ENCODE results near the gene DCN.

The DCN gene

DNA sequence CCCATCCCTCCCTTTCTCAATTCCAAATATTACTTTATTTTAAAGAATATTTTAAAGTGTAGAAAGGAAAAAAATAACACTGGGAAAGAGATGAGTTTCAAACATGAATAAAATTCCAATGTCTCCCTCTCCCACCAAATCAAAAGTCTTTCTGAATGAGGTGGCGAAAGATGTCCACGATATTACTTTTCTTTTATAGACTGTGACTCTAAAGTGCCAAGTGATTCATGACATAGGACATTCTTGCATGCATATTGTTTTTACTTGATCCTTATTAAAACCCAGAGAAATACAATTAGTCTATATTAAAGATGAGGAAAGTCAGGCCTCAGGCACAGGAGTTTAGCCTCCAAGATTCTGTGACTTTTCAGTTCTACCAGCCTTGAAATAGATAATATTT is 55.3 kb downstream of the DCN start:
- no peak for TF ChIP-seq EZH2phosphoT487 (IDR thresholded peaks at IDR 0.05; ENCODE audit: borderline replicate concordance, low read length)
- TF ChIP-seq, protein P1, sequence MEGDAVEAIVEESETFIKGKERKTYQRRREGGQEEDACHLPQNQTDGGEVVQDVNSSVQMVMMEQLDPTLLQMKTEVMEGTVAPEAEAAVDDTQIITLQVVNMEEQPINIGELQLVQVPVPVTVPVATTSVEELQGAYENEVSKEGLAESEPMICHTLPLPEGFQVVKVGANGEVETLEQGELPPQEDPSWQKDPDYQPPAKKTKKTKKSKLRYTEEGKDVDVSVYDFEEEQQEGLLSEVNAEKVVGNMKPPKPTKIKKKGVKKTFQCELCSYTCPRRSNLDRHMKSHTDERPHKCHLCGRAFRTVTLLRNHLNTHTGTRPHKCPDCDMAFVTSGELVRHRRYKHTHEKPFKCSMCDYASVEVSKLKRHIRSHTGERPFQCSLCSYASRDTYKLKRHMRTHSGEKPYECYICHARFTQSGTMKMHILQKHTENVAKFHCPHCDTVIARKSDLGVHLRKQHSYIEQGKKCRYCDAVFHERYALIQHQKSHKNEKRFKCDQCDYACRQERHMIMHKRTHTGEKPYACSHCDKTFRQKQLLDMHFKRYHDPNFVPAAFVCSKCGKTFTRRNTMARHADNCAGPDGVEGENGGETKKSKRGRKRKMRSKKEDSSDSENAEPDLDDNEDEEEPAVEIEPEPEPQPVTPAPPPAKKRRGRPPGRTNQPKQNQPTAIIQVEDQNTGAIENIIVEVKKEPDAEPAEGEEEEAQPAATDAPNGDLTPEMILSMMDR (IDR thresholded peaks at IDR 0.05; ENCODE audit: low read depth, low read length, poor library complexity, severe bottlenecking), result no peak
- H3K9me3 ChIP-seq (ENCODE audit: control insufficient read depth, insufficient read depth, low read length), result no peaks in the 10 kb centered on the region
- H3K27me3 ChIP-seq (ENCODE audit: control insufficient read depth, low read length), result no peaks in the 10 kb centered on the region
- no peaks in the 10 kb centered on the region for H3K36me3 ChIP-seq (ENCODE audit: control insufficient read depth, low read length)
- no peaks in the 10 kb centered on the region for H3K4me1 ChIP-seq (ENCODE audit: control insufficient read depth, low read length)
- no peak overlapping the region for H3K4me2 ChIP-seq (ENCODE audit: low read length)
- H3K79me2 ChIP-seq (ENCODE audit: control insufficient read depth, low read length), result no peaks in the 10 kb centered on the region
- H3K9me2 ChIP-seq (replicated peaks; ENCODE audit: control insufficient read depth, low read length), result no peaks in the 10 kb centered on the region
- H3F3A ChIP-seq (ENCODE audit: control insufficient read depth, insufficient read depth), result no peaks in the 10 kb centered on the region
- no peak overlapping the region for H3K27ac ChIP-seq (ENCODE audit: low read depth, low read length)
- no peak overlapping the region for H3K4me3 ChIP-seq (ENCODE audit: low read length)
- no peaks in the 10 kb centered on the region for H4K20me1 ChIP-seq (ENCODE audit: control insufficient read depth, insufficient read depth, low read depth, low read length)

DNA sequence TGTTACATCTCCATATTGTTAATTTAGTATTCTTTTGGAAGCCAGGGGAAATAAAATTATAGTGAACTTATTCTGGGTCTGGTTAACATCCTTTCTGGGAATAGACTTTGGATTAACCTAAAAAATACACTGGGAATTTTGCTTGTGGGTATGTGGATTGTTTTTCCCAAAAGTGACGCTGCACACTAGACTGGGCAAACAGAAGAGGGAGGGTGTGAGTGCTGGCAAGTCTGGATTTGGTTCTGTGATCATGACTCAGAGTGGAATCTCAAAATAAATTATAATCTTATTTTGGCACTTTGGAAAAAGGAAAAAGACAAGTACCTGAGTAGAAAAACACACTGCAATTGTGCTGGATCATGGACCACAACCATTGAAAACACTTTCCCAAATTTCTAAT is 56.1 kb downstream of the DCN start:
- Histone ChIP-seq H3K36me3 (ENCODE audit: control insufficient read depth, low read length) (no peaks in the 10 kb centered on the region), H3K27ac (ENCODE audit: low read depth, low read length) (no peak overlapping the region), H3K4me3 (ENCODE audit: low read length) (no peak overlapping the region), H3K27me3 (ENCODE audit: control insufficient read depth, low read length) (no peaks in the 10 kb centered on the region), H3K4me2 (ENCODE audit: low read length) (no peak overlapping the region), H3K9me3 (ENCODE audit: control insufficient read depth, insufficient read depth, low read length) (no peaks in the 10 kb centered on the region), H3F3A (ENCODE audit: control insufficient read depth, insufficient read depth) (no peaks in the 10 kb centered on the region), H3K79me2 (ENCODE audit: control insufficient read depth, low read length) (no peaks in the 10 kb centered on the region), H4K20me1 (ENCODE audit: control insufficient read depth, insufficient read depth, low read depth, low read length) (no peaks in the 10 kb centered on the region), H3K4me1 (ENCODE audit: control insufficient read depth, low read length) (no peaks in the 10 kb centered on the region), H3K9me2 (replicated peaks; ENCODE audit: control insufficient read depth, low read length) (no peaks in the 10 kb centered on the region)
- TF ChIP-seq EZH2phosphoT487 (IDR thresholded peaks at IDR 0.05; ENCODE audit: borderline replicate concordance, low read length), result no peak
- TF ChIP-seq, protein P1 (IDR thresholded peaks at IDR 0.05; ENCODE audit: low read depth, low read length, poor library complexity, severe bottlenecking), result no peak

DNA sequence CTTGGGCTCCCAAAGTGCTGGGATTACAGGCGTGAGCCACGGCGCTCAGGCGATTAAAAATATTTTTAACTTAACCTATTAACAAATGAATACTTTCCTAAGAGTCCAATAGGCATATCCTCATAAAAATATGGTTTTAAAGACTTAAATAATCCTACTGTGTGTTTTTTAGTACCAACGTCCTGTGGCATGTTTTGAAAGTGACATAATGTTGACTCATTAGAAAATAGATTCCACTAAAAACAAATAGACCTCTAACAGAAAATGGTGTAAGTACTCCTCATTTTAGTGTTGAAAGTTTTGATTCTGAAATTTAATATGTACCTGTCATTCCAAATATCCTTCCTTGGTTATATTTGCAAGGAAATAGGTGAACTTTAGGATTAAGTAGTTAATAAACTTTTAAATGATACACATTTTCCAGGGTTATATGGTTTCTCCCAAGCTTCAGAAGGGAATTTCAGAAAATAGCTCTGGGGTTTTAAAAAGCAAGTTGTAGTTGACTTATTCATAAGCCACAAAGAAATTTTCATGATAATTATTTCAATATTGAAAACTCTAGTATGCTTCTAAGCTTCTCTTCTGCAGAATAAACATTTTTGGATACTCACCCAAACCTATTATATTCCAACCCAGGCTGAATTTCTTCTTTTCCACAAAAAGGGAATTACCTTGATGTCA is 59.2 kb downstream of the DCN start:
- Histone ChIP-seq H3K4me2 (ENCODE audit: low read length) (no peak overlapping the region), H3K27ac (ENCODE audit: low read depth, low read length) (no peak overlapping the region), H4K20me1 (ENCODE audit: control insufficient read depth, insufficient read depth, low read depth, low read length) (no peaks in the 10 kb centered on the region), H3K9me3 (ENCODE audit: control insufficient read depth, insufficient read depth, low read length) (no peaks in the 10 kb centered on the region), H3K4me1 (ENCODE audit: control insufficient read depth, low read length) (no peaks in the 10 kb centered on the region), H3K79me2 (ENCODE audit: control insufficient read depth, low read length) (no peaks in the 10 kb centered on the region), H3K9me2 (replicated peaks; ENCODE audit: control insufficient read depth, low read length) (no peaks in the 10 kb centered on the region), H3K36me3 (ENCODE audit: control insufficient read depth, low read length) (no peaks in the 10 kb centered on the region), H3F3A (ENCODE audit: control insufficient read depth, insufficient read depth) (no peaks in the 10 kb centered on the region), H3K27me3 (ENCODE audit: control insufficient read depth, low read length) (no peaks in the 10 kb centered on the region), H3K4me3 (ENCODE audit: low read length) (no peak overlapping the region)
- TF ChIP-seq, protein P1 (IDR thresholded peaks at IDR 0.05; ENCODE audit: low read depth, low read length, poor library complexity, severe bottlenecking), result no peak
- TF ChIP-seq EZH2phosphoT487 (IDR thresholded peaks at IDR 0.05; ENCODE audit: borderline replicate concordance, low read length), result no peak

Measured in DOHH2 (cell line).